K562 (cell line): ENCODE data around the gene DSTYK. TPM values are rescaled to one million over a fixed set of nuclear protein-coding genes. Genes with fewer than 3 reads are reported as not detected.

ENCODE experiments used
- BMI1 ChIP-seq: fragments of 150-350 bp; IDR thresholded peaks from 2 replicates; pipeline ENCODE4 v1.6.1; 2014; ENCODE audit warnings: low read length
- EP300 ChIP-seq: IDR thresholded peaks from 2 replicates; pipeline ENCODE4 v1.6.1; 2012; ENCODE audit warnings: low read length, improper control_type of control experiment
- GABPA ChIP-seq: fragments of 200-800 bp; sonication (Bioruptor generic); conservative IDR thresholded peaks from 2 replicates; pipeline ENCODE4 v1.6.1; 2016; ENCODE audit warnings: low read depth, missing genetic modification characterization, missing compliant biosample characterization
- HDAC1 ChIP-seq, 2 experiments: fragments of 450-650 bp; IDR thresholded peaks; 2 replicates each; pipeline ENCODE4 v1.6.1; 2016 to 2017; ENCODE audit warnings: inconsistent platforms in 1 of 2, mild to moderate bottlenecking in 1 of 2, moderate library complexity in 1 of 2
- PYGO2 ChIP-seq: fragments of 450-650 bp; IDR thresholded peaks from 2 replicates; pipeline ENCODE4 v1.6.1; 2016; ENCODE audit warnings: mild to moderate bottlenecking, missing genetic modification characterization, moderate library complexity, missing compliant biosample characterization
- RFX7 ChIP-seq: fragments of 250-450 bp; sonication (Bioruptor Pico); IDR thresholded peaks from 2 replicates; pipeline ENCODE4 v1.5.1; 2021; ENCODE audit warnings: mild to moderate bottlenecking
- SIN3A ChIP-seq, 2 experiments: fragments of 150-350 bp in 1 of 2; IDR thresholded peaks; 2 replicates each; pipeline ENCODE4 v1.6.1; 2011 to 2016; ENCODE audit warnings: borderline replicate concordance in 2 of 2, low read depth in 2 of 2, low read length in 2 of 2, mild to moderate bottlenecking in 2 of 2, moderate library complexity in 2 of 2; ENCODE audit not compliant: control insufficient read depth in 1 of 2
- TCF7L2 ChIP-seq: fragments of 150-350 bp; IDR thresholded peaks from 2 replicates; pipeline ENCODE4 v1.6.1; 2016; ENCODE audit warnings: low read depth, mild to moderate bottlenecking, low read length, moderate library complexity
- ZNF175 ChIP-seq: fragments of 200-800 bp; sonication (Bioruptor generic); IDR thresholded peaks from 2 replicates; pipeline ENCODE4 v1.6.1; 2016; ENCODE audit warnings: low read depth, mild to moderate bottlenecking, missing genetic modification characterization, missing compliant biosample characterization
- ZNF586 ChIP-seq: fragments of 450-650 bp; formaldehyde crosslinking; conservative IDR thresholded peaks from 2 replicates; pipeline ENCODE4 v1.4.0; 2020; ENCODE audit warnings: mild to moderate bottlenecking, moderate library complexity
- polyA plus RNA-seq, 8 experiments: library from polyadenylated mRNA; depleted of rRNA in 4 of 8; stranded (reverse) in 5 of 8; unstranded in 3 of 8; fragments of >200 nt; fragmentation: Nextera tagmentation in 2 of 8; fragmentation: Illumina TruSeq in 1 of 8; extraction: Ambion mirVana in 2 of 8; extraction: Trizol in 1 of 8; gene quantifications; 2 replicates each; pipeline versions ENCODE4 v1.2.1 to v1.2.3, GENCODE V29; 2011 to 2014; ENCODE audit warnings: inconsistent platforms in 1 of 8, missing spikeins in 1 of 8
- total RNA-seq, 7 experiments: library from RNA; depleted of rRNA in 6 of 7; stranded (reverse); fragments of >200 nt in 6 of 7; fragmentation: Illumina TruSeq in 2 of 7; extraction: Trizol in 2 of 7; gene quantifications; 2 replicates each; pipeline versions ENCODE4 v1.2.1 to v1.2.3, GENCODE V29; 2011 to 2021; ENCODE audit warnings: low replicate concordance in 1 of 7
- TF ChIP-seq, protein P1 (sequence below), 3 experiments: fragments of 200-800 bp in 1 of 3; fragments of 250-450 bp in 1 of 3; fragments of 450-650 bp in 1 of 3; sonication (Bioruptor Pico) in 1 of 3; sonication (Bioruptor generic) in 1 of 3; formaldehyde crosslinking in 1 of 3; IDR thresholded peaks; 2 replicates each; pipeline versions ENCODE4 v1.6.1 to v1.8.0; 2016 to 2022; ENCODE audit warnings: mild to moderate bottlenecking in 2 of 3, missing genetic modification characterization in 2 of 3, missing compliant biosample characterization in 1 of 3, moderate library complexity in 1 of 3
- TF ChIP-seq, protein P2 (sequence below): sonication (generic); formaldehyde crosslinking; IDR thresholded peaks from 2 replicates; pipeline ENCODE4 v1.8.1; 2023; ENCODE audit warnings: mild to moderate bottlenecking, missing genetic modification reagents
- TF ChIP-seq, protein P3 (sequence below): fragments of 250-450 bp; sonication (Bioruptor Pico); IDR thresholded peaks from 2 replicates; pipeline ENCODE4 v1.4.0; 2020
- TF ChIP-seq, protein P4 (sequence below): fragments of 450-650 bp; formaldehyde crosslinking; IDR thresholded peaks from 2 replicates; pipeline ENCODE4 v1.4.0; 2020; ENCODE audit warnings: mild to moderate bottlenecking, moderate library complexity
- TF ChIP-seq, protein P5 (sequence below): sonication (generic); formaldehyde crosslinking; IDR thresholded peaks from 2 replicates; pipeline ENCODE4 v1.9.0; 2022; ENCODE audit warnings: mild to moderate bottlenecking, missing genetic modification reagents
- TF ChIP-seq, protein P6 (sequence below): sonication (generic); formaldehyde crosslinking; IDR thresholded peaks from 2 replicates; pipeline ENCODE4 v1.8.1; 2023; ENCODE audit warnings: mild to moderate bottlenecking, missing genetic modification reagents

Gene DSTYK
- total and polyA plus RNA-seq, 9 of the 15 experiments (the other 6 are each of a cell fraction or from before 2014, with no cell fraction given), result 4.2 to 7.1 (median 6.2) TPM

DNA sequence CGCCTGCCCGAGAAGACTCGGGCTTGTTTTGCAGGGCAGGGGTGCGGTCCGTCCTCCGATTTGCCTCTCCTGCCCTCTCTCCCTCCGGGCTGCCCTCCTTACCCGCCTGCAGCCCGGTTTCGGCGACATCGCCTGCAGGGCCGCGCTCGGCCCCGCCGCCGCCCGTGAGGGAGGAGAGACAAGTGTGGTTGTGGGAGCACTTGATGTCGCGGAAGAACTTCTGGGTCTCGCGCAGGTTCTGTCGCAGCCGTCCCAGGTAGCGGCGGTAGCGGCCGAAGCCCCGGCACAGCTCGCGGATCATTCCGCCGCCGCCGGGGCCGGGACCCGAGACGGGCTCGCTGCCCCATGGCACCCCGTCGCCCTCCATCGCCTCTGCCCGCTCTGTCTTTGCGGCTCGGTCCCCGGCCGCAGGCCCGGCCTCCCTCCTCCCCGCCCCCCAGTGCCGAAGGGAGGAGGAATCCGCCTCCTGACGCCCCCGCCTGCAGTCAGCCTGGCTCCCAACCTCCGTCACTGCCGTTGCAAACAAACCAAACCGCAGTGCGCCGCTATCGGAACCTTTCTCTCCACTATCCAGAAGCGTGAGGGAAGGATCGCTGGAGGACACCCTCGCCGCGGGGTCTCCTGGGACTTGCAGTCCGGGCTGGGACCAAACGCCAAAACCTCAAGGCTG lies at the start of gene DSTYK (continued):
- TF ChIP-seq, protein P1, sequence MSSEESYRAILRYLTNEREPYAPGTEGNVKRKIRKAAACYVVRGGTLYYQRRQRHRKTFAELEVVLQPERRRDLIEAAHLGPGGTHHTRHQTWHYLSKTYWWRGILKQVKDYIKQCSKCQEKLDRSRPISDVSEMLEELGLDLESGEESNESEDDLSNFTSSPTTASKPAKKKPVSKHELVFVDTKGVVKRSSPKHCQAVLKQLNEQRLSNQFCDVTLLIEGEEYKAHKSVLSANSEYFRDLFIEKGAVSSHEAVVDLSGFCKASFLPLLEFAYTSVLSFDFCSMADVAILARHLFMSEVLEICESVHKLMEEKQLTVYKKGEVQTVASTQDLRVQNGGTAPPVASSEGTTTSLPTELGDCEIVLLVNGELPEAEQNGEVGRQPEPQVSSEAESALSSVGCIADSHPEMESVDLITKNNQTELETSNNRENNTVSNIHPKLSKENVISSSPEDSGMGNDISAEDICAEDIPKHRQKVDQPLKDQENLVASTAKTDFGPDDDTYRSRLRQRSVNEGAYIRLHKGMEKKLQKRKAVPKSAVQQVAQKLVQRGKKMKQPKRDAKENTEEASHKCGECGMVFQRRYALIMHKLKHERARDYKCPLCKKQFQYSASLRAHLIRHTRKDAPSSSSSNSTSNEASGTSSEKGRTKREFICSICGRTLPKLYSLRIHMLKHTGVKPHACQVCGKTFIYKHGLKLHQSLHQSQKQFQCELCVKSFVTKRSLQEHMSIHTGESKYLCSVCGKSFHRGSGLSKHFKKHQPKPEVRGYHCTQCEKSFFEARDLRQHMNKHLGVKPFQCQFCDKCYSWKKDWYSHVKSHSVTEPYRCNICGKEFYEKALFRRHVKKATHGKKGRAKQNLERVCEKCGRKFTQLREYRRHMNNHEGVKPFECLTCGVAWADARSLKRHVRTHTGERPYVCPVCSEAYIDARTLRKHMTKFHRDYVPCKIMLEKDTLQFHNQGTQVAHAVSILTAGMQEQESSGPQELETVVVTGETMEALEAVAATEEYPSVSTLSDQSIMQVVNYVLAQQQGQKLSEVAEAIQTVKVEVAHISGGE (CRISPR knock-in tag; IDR thresholded peaks at IDR 0.05), result peak; percentile 100
- TF ChIP-seq, protein P2, sequence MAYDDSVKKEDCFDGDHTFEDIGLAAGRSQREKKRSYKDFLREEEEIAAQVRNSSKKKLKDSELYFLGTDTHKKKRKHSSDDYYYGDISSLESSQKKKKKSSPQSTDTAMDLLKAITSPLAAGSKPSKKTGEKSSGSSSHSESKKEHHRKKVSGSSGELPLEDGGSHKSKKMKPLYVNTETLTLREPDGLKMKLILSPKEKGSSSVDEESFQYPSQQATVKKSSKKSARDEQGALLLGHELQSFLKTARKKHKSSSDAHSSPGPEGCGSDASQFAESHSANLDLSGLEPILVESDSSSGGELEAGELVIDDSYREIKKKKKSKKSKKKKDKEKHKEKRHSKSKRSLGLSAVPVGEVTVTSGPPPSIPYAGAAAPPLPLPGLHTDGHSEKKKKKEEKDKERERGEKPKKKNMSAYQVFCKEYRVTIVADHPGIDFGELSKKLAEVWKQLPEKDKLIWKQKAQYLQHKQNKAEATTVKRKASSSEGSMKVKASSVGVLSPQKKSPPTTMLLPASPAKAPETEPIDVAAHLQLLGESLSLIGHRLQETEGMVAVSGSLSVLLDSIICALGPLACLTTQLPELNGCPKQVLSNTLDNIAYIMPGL (CRISPR knock-in tag), result peak; percentile 75; the same call in 1 of the 2 replicates
- TF ChIP-seq EP300 (peak; percentile 84), HDAC1 (IDR thresholded peaks at IDR 0.05) (peak; percentile 44 to 84; a peak in 2 of 4 replicates), PYGO2 (tag) (peak; percentile 81), GABPA (tag) (peak; percentile 96), RFX7 (CRISPR knock-in tag) (no peak; the same call in 1 of the 2 replicates), SIN3A (IDR thresholded peaks at IDR 0.05; ENCODE audit: borderline replicate concordance in 2 of 2, control insufficient read depth in 1 of 2, low read depth in 2 of 2, low read length in 2 of 2) (peak in 1 of 2 experiments; percentile 88; a peak in 1 of 4 replicates), TCF7L2 (0 out of 2 replicates have a peak, but pooled peaks have one; percentile 37), ZNF175 (peak; percentile 90), ZNF586 (CRISPR knock-in tag) (no peak), BMI1 (peak; percentile 55; the same call in 1 of the 2 replicates)
- TF ChIP-seq, protein P3, sequence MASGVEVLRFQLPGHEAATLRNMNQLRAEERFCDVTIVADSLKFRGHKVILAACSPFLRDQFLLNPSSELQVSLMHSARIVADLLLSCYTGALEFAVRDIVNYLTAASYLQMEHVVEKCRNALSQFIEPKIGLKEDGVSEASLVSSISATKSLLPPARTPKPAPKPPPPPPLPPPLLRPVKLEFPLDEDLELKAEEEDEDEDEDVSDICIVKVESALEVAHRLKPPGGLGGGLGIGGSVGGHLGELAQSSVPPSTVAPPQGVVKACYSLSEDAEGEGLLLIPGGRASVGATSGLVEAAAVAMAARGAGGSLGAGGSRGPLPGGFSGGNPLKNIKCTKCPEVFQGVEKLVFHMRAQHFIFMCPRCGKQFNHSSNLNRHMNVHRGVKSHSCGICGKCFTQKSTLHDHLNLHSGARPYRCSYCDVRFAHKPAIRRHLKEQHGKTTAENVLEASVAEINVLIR (CRISPR knock-in tag), result peak; percentile 88
- TF ChIP-seq, protein P4, sequence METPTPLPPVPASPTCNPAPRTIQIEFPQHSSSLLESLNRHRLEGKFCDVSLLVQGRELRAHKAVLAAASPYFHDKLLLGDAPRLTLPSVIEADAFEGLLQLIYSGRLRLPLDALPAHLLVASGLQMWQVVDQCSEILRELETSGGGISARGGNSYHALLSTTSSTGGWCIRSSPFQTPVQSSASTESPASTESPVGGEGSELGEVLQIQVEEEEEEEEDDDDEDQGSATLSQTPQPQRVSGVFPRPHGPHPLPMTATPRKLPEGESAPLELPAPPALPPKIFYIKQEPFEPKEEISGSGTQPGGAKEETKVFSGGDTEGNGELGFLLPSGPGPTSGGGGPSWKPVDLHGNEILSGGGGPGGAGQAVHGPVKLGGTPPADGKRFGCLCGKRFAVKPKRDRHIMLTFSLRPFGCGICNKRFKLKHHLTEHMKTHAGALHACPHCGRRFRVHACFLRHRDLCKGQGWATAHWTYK (CRISPR knock-in tag), result peak; percentile 39; the same call in 1 of the 2 replicates
- TF ChIP-seq, protein P5, sequence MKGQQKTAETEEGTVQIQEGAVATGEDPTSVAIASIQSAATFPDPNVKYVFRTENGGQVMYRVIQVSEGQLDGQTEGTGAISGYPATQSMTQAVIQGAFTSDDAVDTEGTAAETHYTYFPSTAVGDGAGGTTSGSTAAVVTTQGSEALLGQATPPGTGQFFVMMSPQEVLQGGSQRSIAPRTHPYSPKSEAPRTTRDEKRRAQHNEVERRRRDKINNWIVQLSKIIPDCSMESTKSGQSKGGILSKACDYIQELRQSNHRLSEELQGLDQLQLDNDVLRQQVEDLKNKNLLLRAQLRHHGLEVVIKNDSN (CRISPR knock-in tag), result no peak
- TF ChIP-seq, protein P6, sequence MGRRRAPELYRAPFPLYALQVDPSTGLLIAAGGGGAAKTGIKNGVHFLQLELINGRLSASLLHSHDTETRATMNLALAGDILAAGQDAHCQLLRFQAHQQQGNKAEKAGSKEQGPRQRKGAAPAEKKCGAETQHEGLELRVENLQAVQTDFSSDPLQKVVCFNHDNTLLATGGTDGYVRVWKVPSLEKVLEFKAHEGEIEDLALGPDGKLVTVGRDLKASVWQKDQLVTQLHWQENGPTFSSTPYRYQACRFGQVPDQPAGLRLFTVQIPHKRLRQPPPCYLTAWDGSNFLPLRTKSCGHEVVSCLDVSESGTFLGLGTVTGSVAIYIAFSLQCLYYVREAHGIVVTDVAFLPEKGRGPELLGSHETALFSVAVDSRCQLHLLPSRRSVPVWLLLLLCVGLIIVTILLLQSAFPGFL (CRISPR knock-in tag), result peak; percentile 97; the same call in 1 of the 2 replicates
